Suprapubic skin (tissue), 4 donors: ENCODE measurements around the gene ARVCF. TPM values are rescaled to one million over a fixed set of nuclear protein-coding genes. Genes with fewer than 3 reads are reported as not detected.

Experiments used
- DNase-seq, 2 donors: peaks; one replicate each; pipeline ENCODE4 v3.0.0-alpha.2; 2019; ENCODE audit warnings: low spot score in 2 of 2
- H3K27ac ChIP-seq: fragments of 200-600 bp; sonication (generic); one replicate; pipeline ENCODE4 v1.5.1; 2019
- H3K27me3 ChIP-seq: fragments of 200-600 bp; sonication (generic); one replicate; pipeline ENCODE4 v1.5.1; 2019
- H3K36me3 ChIP-seq: fragments of 200-600 bp; sonication (generic); one replicate; pipeline ENCODE4 v1.5.1; 2019
- H3K4me1 ChIP-seq: fragments of 200-600 bp; sonication (generic); one replicate; pipeline ENCODE4 v1.5.1; 2019
- H3K4me3 ChIP-seq: fragments of 200-600 bp; sonication (generic); one replicate; pipeline ENCODE4 v1.5.1; 2019; ENCODE audit warnings: mild to moderate bottlenecking
- H3K9me3 ChIP-seq: fragments of 200-600 bp; sonication (generic); one replicate; pipeline ENCODE4 v1.5.1; 2019
- CTCF ChIP-seq, 2 donors: fragments of 200-600 bp in 1 of 2; fragments of 450-650 bp in 1 of 2; sonication (generic) in 1 of 2; IDR thresholded peaks; one replicate each; pipeline ENCODE4 v1.5.1; 2016 to 2019; ENCODE audit warnings: antibody characterized with exemption in 2 of 2, mild to moderate bottlenecking in 1 of 2, moderate library complexity in 1 of 2
- EP300 ChIP-seq: sonication (generic); formaldehyde crosslinking; IDR thresholded peaks from one replicate; pipeline ENCODE4 v1.6.1; 2017; ENCODE audit warnings: antibody characterized with exemption
- POLR2A ChIP-seq, 2 donors: fragments of 450-650 bp; IDR thresholded peaks; one replicate each; pipeline ENCODE4 v1.6.1; 2017; ENCODE audit warnings: antibody characterized with exemption in 2 of 2, mild to moderate bottlenecking in 2 of 2, moderate library complexity in 2 of 2
- POLR2AphosphoS5 ChIP-seq, 3 donors: sonication (generic); formaldehyde crosslinking; IDR thresholded peaks; one replicate each; pipeline ENCODE4 v1.6.1; 2017; ENCODE audit warnings: antibody characterized with exemption in 3 of 3
- WGBS: methylation state at CpG from one replicate; pipeline ENCODE4 v1.1.5; 2018; 5-methylcytosine and 5-hydroxymethylcytosine counted together
- total RNA-seq, 4 donors: library from RNA; depleted of rRNA; stranded (reverse); fragments of >200 nt; gene quantifications; one replicate each; pipeline ENCODE4 v1.1.0, GENCODE V29; 2016

The ARVCF gene
- total RNA-seq, 4 donors from 2014 or later: 22.9 to 38.4 (median 26.0) TPM

- Histone ChIP-seq H3K27ac (no peak overlapping the region), H3K9me3 (no peaks in the 10 kb centered on the region), H3K27me3 (no peaks in the 10 kb centered on the region), H3K4me3 (no peak overlapping the region), H3K36me3 (peaks cover 57% of the 10 kb centered on the region), H3K4me1 (peaks cover 19% of the 10 kb centered on the region)
- no peak for DNase-seq
- 82% methylated on average over 17 of the region's 27 CpGs for WGBS
- TF ChIP-seq CTCF (IDR thresholded peaks at IDR 0.05) (peak in 1 of 2 donors; percentile 41), POLR2A (IDR thresholded peaks at IDR 0.05) (no peak), POLR2AphosphoS5 (IDR thresholded peaks at IDR 0.05) (no peak)
Observed at GRCh38 chr22:20063271-20064139, 46.9 kb upstream of the ARVCF start.

- no peak for TF ChIP-seq CTCF (IDR thresholded peaks at IDR 0.05)
- TF ChIP-seq POLR2AphosphoS5 (IDR thresholded peaks at IDR 0.05): no peak
- no peak for TF ChIP-seq POLR2A (IDR thresholded peaks at IDR 0.05)
- TF ChIP-seq EP300: no peak
- Histone ChIP-seq H3K27me3 (no peaks in the 10 kb centered on the region), H3K4me3 (no peak overlapping the region), H3K27ac (no peak overlapping the region), H3K36me3 (peaks cover 59% of the 10 kb centered on the region), H3K9me3 (no peaks in the 10 kb centered on the region), H3K4me1 (peaks cover 19% of the 10 kb centered on the region)
- DNase-seq: no peak
- 78% methylated on average over 11 of the region's 11 CpGs for WGBS
Observed at GRCh38 chr22:20062766-20063083, 46.1 kb upstream of the ARVCF start.

- TF ChIP-seq POLR2AphosphoS5 (IDR thresholded peaks at IDR 0.05): no peak
- no peak for TF ChIP-seq POLR2A (IDR thresholded peaks at IDR 0.05)
- TF ChIP-seq EP300: no peak
- no peak for TF ChIP-seq CTCF (IDR thresholded peaks at IDR 0.05)
- peaks cover 64% of the 10 kb centered on the region for H3K36me3 ChIP-seq
- 88% methylated on average over 13 of the region's 18 CpGs for WGBS
- DNase-seq: no peak
- H3K9me3 ChIP-seq: no peaks in the 10 kb centered on the region
- H3K27me3 ChIP-seq: no peaks in the 10 kb centered on the region
- no peak overlapping the region for H3K27ac ChIP-seq
- H3K4me3 ChIP-seq: no peak overlapping the region
- peaks cover 19% of the 10 kb centered on the region for H3K4me1 ChIP-seq
Observed at GRCh38 chr22:20062043-20062765, 45.6 kb upstream of the ARVCF start.

- Histone ChIP-seq H3K27me3 (no peaks in the 10 kb centered on the region), H3K9me3 (no peaks in the 10 kb centered on the region), H3K36me3 (peaks cover 71% of the 10 kb centered on the region), H3K27ac (no peak overlapping the region), H3K4me1 (peaks cover 19% of the 10 kb centered on the region), H3K4me3 (no peak overlapping the region)
- TF ChIP-seq POLR2A (IDR thresholded peaks at IDR 0.05) (no peak), CTCF (IDR thresholded peaks at IDR 0.05) (no peak)
- DNase-seq: no peak
- 100% methylated on average over 1 of the region's 11 CpGs for WGBS
Observed at GRCh38 chr22:20061481-20061861, 44.8 kb upstream of the ARVCF start.

GRCh38 chr22:20060700-20061480 lies 44.3 kb upstream of the ARVCF start:
- no peak for DNase-seq
- H3K27ac ChIP-seq: no peak overlapping the region
- peaks cover 77% of the 10 kb centered on the region for H3K36me3 ChIP-seq
- TF ChIP-seq EP300 (no peak), POLR2AphosphoS5 (IDR thresholded peaks at IDR 0.05) (no peak), CTCF (IDR thresholded peaks at IDR 0.05) (no peak), POLR2A (IDR thresholded peaks at IDR 0.05) (no peak)
- WGBS: 93% methylated on average over 7 of the region's 10 CpGs
- H3K4me3 ChIP-seq: no peak overlapping the region
- peaks cover 19% of the 10 kb centered on the region for H3K4me1 ChIP-seq
- H3K27me3 ChIP-seq: no peaks in the 10 kb centered on the region
- no peaks in the 10 kb centered on the region for H3K9me3 ChIP-seq
